ENCODE measurements around the gene LRMDA. TPM values are rescaled to one million over a fixed set of nuclear protein-coding genes. Genes with fewer than 3 reads are reported as not detected.

LRMDA gene
- total and polyA plus RNA-seq, 2 of the 13 experiments (the other 11 are each of a cell fraction or from before 2014, with no cell fraction given): 13.4 to 22.0 TPM

- 0 out of 2 replicates have a peak, but pooled peaks have one; percentile 0 for TF ChIP-seq MNT (IDR thresholded peaks at IDR 0.05)
- TF ChIP-seq ZHX1 (CRISPR knock-in tag; IDR thresholded peaks at IDR 0.05; ENCODE audit: low read depth): no peak
- no peak for TF ChIP-seq SRSF4 (IDR thresholded peaks at IDR 0.05; ENCODE audit: low read depth, low read length, poor library complexity, severe bottlenecking)
- peak; percentile 80; the same call in 1 of the 2 replicates for TF ChIP-seq KDM5A (IDR thresholded peaks at IDR 0.05; ENCODE audit: borderline replicate concordance, low read length)
- TF ChIP-seq HMGA1 (CRISPR knock-in tag; conservative IDR thresholded peaks at IDR 0.05): no peak
- no peak for TF ChIP-seq STAG1 (CRISPR knock-in tag; IDR thresholded peaks at IDR 0.05)
- TF ChIP-seq MEF2D (CRISPR knock-in tag; IDR thresholded peaks at IDR 0.05): no peak
- TF ChIP-seq ZNF503 (CRISPR knock-in tag; IDR thresholded peaks at IDR 0.05): no peak
- 0 out of 2 replicates have a peak, but pooled peaks have one; percentile 1 for TF ChIP-seq ZBTB7A (CRISPR knock-in tag; IDR thresholded peaks at IDR 0.05)
- TF ChIP-seq ZNF235 (CRISPR knock-in tag; IDR thresholded peaks at IDR 0.05; ENCODE audit: borderline replicate concordance): no peak
- no peak for TF ChIP-seq ZNF790 (CRISPR knock-in tag; IDR thresholded peaks at IDR 0.05; ENCODE audit: borderline replicate concordance)
- no peak for TF ChIP-seq ZNF597 (CRISPR knock-in tag; IDR thresholded peaks at IDR 0.05)
- TF ChIP-seq ZNF180 (CRISPR knock-in tag; IDR thresholded peaks at IDR 0.05; ENCODE audit: borderline replicate concordance, low read depth): no peak
- no peak for TF ChIP-seq GABPA (IDR thresholded peaks at IDR 0.05; ENCODE audit: low read depth, low read length)
- no peak for TF ChIP-seq GABPA (CRISPR knock-in tag; IDR thresholded peaks at IDR 0.05; ENCODE audit: low read depth)
- 0 out of 2 replicates have a peak, but pooled peaks have one; percentile 57 for TF ChIP-seq NCOA5 (CRISPR knock-in tag; IDR thresholded peaks at IDR 0.05)
- peak; percentile 78; the same call in 1 of the 2 replicates for TF ChIP-seq TOPORS (CRISPR knock-in tag; IDR thresholded peaks at IDR 0.05)
- TF ChIP-seq SMARCE1 (IDR thresholded peaks at IDR 0.05; ENCODE audit: borderline replicate concordance): no peak
- TF ChIP-seq TSC22D2 (CRISPR knock-in tag; IDR thresholded peaks at IDR 0.05; ENCODE audit: borderline replicate concordance): no peak
- TF ChIP-seq DPF2 (CRISPR knock-in tag; IDR thresholded peaks at IDR 0.05; ENCODE audit: borderline replicate concordance, low read depth): no peak
- TF ChIP-seq IKZF5 (CRISPR knock-in tag; IDR thresholded peaks at IDR 0.05): no peak
These were observed 28.8 kb upstream of the LRMDA start (continued) for GRCh38 chr10:75402486-75403143.

All from HepG2 (cell line).